GM23338 (cell line): Measurements from ENCODE around the gene ASTN1. TPM values are rescaled to one million over a fixed set of nuclear protein-coding genes. Genes with fewer than 3 reads are reported as not detected.

Experiments
- ATAC-seq: fragments of 200-7000 bp; cut with Tn5 transposase; 3 replicates; pipeline ENCODE4 v1.9.1; 2020
- DNase-seq: peaks from one replicate; pipeline ENCODE4 v3.0.0-alpha.2; 2015; ENCODE audit warnings: low spot score
- H2AFZ ChIP-seq: fragments of 200-600 bp; sonication (generic); 2 replicates; pipeline ENCODE4 v1.8.0; 2016; ENCODE audit warnings: antibody characterized with exemption, mild to moderate bottlenecking, moderate library complexity
- H3F3A ChIP-seq: fragments of 200-600 bp; sonication (generic); replicated peaks from 2 replicates; pipeline ENCODE4 v1.8.0; 2017; ENCODE audit warnings: antibody characterized with exemption, mixed run types, low read depth
- H3K27ac ChIP-seq: fragments of 200-600 bp; sonication (generic); 2 replicates; pipeline ENCODE4 v1.6.1; 2016; ENCODE audit warnings: low read depth
- H3K27me3 ChIP-seq: fragments of 200-600 bp; sonication (generic); 2 replicates; pipeline ENCODE4 v1.8.0; 2016; ENCODE audit warnings: mild to moderate bottlenecking, mixed run types, moderate library complexity; ENCODE audit not compliant: insufficient read depth
- H3K36me3 ChIP-seq: fragments of 200-600 bp; sonication (generic); 2 replicates; pipeline ENCODE4 v1.8.0; 2016; ENCODE audit warnings: mild to moderate bottlenecking; ENCODE audit not compliant: insufficient read depth
- H3K4me1 ChIP-seq: fragments of 200-600 bp; sonication (generic); 2 replicates; pipeline ENCODE4 v1.8.0; 2016; ENCODE audit warnings: mild to moderate bottlenecking, moderate library complexity; ENCODE audit not compliant: insufficient read depth
- H3K4me2 ChIP-seq: fragments of 200-600 bp; sonication (generic); 2 replicates; pipeline ENCODE4 v1.7.1; 2017; ENCODE audit warnings: mixed run types
- H3K4me3 ChIP-seq: fragments of 200-600 bp; sonication (generic); 2 replicates; pipeline ENCODE4 v1.6.1; 2016; ENCODE audit warnings: mixed run types
- H3K79me2 ChIP-seq: fragments of 200-600 bp; sonication (generic); replicated peaks from 2 replicates; pipeline ENCODE4 v1.8.0; 2017; ENCODE audit warnings: mild to moderate bottlenecking; ENCODE audit not compliant: insufficient read depth
- H3K9me2 ChIP-seq: fragments of 200-600 bp; sonication (generic); 2 replicates; pipeline ENCODE4 v1.8.0; 2017; ENCODE audit not compliant: insufficient read depth
- H4K20me1 ChIP-seq: fragments of 200-600 bp; sonication (generic); replicated peaks from 2 replicates; pipeline ENCODE4 v1.8.0; 2017; ENCODE audit warnings: mild to moderate bottlenecking; ENCODE audit not compliant: insufficient read depth
- H3K27ac Mint-ChIP-seq: 2 replicates; pipeline ENCODE4 v1.8.0; 2020; ENCODE audit warnings: inconsistent platforms, mild to moderate bottlenecking, moderate library complexity, mixed read lengths
- H3K27me3 Mint-ChIP-seq: 3 replicates; pipeline ENCODE4 v1.8.0; 2022; ENCODE audit warnings: low read depth, mild to moderate bottlenecking, moderate library complexity, mixed read lengths, inconsistent platforms; ENCODE audit not compliant: insufficient read depth, poor library complexity
- H3K36me3 Mint-ChIP-seq: 3 replicates; pipeline ENCODE4 v1.8.0; 2021; ENCODE audit warnings: low read depth, mild to moderate bottlenecking, inconsistent platforms, moderate library complexity, mixed read lengths
- H3K4me1 Mint-ChIP-seq: 3 replicates; pipeline ENCODE4 v1.8.0; 2020; ENCODE audit warnings: mild to moderate bottlenecking, inconsistent platforms, mixed read lengths
- H3K4me3 Mint-ChIP-seq: 3 replicates; pipeline ENCODE4 v1.8.0; 2021; ENCODE audit warnings: moderate library complexity, mild to moderate bottlenecking, inconsistent platforms, mixed read lengths
- H3K9me3 Mint-ChIP-seq: 3 replicates; pipeline ENCODE4 v1.8.0; 2020; ENCODE audit warnings: moderate library complexity, mild to moderate bottlenecking, inconsistent platforms, mixed read lengths
- CREB1 ChIP-seq: fragments of 250-450 bp; sonication (Bioruptor Pico); IDR thresholded peaks from 2 replicates; pipeline ENCODE4 v1.5.0; 2020; ENCODE audit warnings: low read depth, mild to moderate bottlenecking, moderate library complexity
- ETS1 ChIP-seq: IDR thresholded peaks from 2 replicates; pipeline ENCODE4 v1.6.1; 2016; ENCODE audit warnings: antibody characterized with exemption
- EZH2 ChIP-seq: fragments of 200-600 bp; sonication (generic); IDR thresholded peaks from one replicate; pipeline ENCODE4 v1.8.0; 2017; ENCODE audit warnings: antibody characterized with exemption, mild to moderate bottlenecking, low read depth; ENCODE audit not compliant: unreplicated experiment
- STAT1 ChIP-seq: IDR thresholded peaks from one replicate; pipeline ENCODE4 v1.6.1; 2016; ENCODE audit warnings: antibody characterized with exemption; ENCODE audit not compliant: unreplicated experiment
- ZNF114 ChIP-seq: fragments of 250-450 bp; sonication (Bioruptor Pico); IDR thresholded peaks from 2 replicates; pipeline ENCODE4 v1.5.0; 2020; ENCODE audit warnings: mild to moderate bottlenecking, moderate library complexity
- polyA plus RNA-seq: library from polyadenylated mRNA; unstranded; fragments of >200 nt; fragmentation: Nextera tagmentation; extraction: Ambion mirVana; gene quantifications from 2 replicates; pipeline ENCODE4 v1.2.1, GENCODE V29; 2016
- total RNA-seq: library from RNA; depleted of rRNA; stranded (reverse); fragments of >200 nt; shearing (Covaris generic); gene quantifications from 2 replicates; pipeline ENCODE4 v1.2.3, GENCODE V29; 2014
- TF ChIP-seq, protein P1 (sequence below): fragments of 250-450 bp; sonication (Bioruptor Pico); IDR thresholded peaks from 2 replicates; pipeline ENCODE4 v1.5.0; 2020; ENCODE audit warnings: mild to moderate bottlenecking, moderate library complexity

ASTN1 gene
- total and polyA plus RNA-seq, 2 experiments from 2014 or later = 2.0 to 5.2 TPM

DNA sequence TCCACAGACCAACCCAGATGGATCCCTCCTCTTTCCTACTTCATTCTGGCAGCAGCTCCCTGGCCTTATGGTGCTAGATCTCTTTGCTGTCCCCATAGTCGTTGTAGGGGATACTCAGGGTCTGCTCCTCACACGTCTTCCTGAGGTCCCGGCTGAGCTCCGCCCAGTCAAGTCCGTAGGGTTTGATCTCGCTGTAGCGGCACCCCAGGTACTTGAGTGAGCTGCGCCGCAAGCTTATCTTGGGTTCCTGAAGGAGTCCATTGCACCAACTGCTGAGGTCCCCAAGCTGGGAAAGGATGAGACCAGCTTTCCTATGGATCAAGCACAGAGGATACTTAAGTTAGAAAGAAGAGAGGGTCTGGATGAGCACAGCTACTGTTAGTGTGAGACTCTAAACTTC is 300.3 kb downstream of the ASTN1 start (continued):
- TF ChIP-seq ETS1 = no peak
- no peak for TF ChIP-seq CREB1 (CRISPR knock-in tag)
- no peak for TF ChIP-seq EZH2
- no peak for TF ChIP-seq STAT1

DNA sequence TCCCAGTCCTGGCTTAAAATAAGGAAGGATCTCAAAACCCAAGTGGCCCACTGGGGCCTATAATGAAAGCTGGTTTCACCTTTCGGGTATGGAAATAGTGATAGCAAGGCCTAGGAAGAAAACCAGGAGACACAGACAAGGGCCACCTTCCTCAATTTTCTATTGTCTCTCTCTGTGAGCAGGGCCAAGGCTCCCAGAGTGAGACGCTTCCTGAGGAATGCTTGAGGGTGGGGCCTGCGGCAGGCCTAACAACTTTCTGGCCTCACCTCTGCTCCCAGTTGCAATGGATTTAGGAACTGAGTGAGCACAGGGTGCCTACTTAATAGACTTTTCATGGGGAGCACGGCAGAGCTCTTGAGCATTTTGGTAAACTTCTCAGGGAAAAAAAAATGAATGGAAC is 300.9 kb downstream of the ASTN1 start:
- Histone ChIP-seq H3K4me2 (no peak overlapping the region), H3K9me2 (peaks cover 3% of the 10 kb centered on the region; the same call in 1 of the 2 replicates), H4K20me1 (no peaks in the 10 kb centered on the region), H3K36me3 (no peaks in the 10 kb centered on the region), H2AFZ (no peak overlapping the region), H3K27me3 (no peaks in the 10 kb centered on the region), H3K79me2 (no peaks in the 10 kb centered on the region), H3K27ac (no peak overlapping the region), H3K4me1 (no peaks in the 10 kb centered on the region), H3K4me3 (no peak overlapping the region), H3F3A (no peaks in the 10 kb centered on the region)
- Mint-ChIP-seq H3K4me3 (no peak overlapping the region), H3K4me1 (peaks cover 8% of the 10 kb centered on the region; the same call in 2 of the 3 replicates), H3K27me3 (peaks cover 2% of the 10 kb centered on the region), H3K27ac (no peak overlapping the region), H3K36me3 (no peaks in the 10 kb centered on the region; the same call in 1 of the 3 replicates), H3K9me3 (no peaks in the 10 kb centered on the region)
- ATAC-seq (no peak; the same call in 2 of the 3 replicates), DNase-seq (no peak)
- TF ChIP-seq, protein P1, sequence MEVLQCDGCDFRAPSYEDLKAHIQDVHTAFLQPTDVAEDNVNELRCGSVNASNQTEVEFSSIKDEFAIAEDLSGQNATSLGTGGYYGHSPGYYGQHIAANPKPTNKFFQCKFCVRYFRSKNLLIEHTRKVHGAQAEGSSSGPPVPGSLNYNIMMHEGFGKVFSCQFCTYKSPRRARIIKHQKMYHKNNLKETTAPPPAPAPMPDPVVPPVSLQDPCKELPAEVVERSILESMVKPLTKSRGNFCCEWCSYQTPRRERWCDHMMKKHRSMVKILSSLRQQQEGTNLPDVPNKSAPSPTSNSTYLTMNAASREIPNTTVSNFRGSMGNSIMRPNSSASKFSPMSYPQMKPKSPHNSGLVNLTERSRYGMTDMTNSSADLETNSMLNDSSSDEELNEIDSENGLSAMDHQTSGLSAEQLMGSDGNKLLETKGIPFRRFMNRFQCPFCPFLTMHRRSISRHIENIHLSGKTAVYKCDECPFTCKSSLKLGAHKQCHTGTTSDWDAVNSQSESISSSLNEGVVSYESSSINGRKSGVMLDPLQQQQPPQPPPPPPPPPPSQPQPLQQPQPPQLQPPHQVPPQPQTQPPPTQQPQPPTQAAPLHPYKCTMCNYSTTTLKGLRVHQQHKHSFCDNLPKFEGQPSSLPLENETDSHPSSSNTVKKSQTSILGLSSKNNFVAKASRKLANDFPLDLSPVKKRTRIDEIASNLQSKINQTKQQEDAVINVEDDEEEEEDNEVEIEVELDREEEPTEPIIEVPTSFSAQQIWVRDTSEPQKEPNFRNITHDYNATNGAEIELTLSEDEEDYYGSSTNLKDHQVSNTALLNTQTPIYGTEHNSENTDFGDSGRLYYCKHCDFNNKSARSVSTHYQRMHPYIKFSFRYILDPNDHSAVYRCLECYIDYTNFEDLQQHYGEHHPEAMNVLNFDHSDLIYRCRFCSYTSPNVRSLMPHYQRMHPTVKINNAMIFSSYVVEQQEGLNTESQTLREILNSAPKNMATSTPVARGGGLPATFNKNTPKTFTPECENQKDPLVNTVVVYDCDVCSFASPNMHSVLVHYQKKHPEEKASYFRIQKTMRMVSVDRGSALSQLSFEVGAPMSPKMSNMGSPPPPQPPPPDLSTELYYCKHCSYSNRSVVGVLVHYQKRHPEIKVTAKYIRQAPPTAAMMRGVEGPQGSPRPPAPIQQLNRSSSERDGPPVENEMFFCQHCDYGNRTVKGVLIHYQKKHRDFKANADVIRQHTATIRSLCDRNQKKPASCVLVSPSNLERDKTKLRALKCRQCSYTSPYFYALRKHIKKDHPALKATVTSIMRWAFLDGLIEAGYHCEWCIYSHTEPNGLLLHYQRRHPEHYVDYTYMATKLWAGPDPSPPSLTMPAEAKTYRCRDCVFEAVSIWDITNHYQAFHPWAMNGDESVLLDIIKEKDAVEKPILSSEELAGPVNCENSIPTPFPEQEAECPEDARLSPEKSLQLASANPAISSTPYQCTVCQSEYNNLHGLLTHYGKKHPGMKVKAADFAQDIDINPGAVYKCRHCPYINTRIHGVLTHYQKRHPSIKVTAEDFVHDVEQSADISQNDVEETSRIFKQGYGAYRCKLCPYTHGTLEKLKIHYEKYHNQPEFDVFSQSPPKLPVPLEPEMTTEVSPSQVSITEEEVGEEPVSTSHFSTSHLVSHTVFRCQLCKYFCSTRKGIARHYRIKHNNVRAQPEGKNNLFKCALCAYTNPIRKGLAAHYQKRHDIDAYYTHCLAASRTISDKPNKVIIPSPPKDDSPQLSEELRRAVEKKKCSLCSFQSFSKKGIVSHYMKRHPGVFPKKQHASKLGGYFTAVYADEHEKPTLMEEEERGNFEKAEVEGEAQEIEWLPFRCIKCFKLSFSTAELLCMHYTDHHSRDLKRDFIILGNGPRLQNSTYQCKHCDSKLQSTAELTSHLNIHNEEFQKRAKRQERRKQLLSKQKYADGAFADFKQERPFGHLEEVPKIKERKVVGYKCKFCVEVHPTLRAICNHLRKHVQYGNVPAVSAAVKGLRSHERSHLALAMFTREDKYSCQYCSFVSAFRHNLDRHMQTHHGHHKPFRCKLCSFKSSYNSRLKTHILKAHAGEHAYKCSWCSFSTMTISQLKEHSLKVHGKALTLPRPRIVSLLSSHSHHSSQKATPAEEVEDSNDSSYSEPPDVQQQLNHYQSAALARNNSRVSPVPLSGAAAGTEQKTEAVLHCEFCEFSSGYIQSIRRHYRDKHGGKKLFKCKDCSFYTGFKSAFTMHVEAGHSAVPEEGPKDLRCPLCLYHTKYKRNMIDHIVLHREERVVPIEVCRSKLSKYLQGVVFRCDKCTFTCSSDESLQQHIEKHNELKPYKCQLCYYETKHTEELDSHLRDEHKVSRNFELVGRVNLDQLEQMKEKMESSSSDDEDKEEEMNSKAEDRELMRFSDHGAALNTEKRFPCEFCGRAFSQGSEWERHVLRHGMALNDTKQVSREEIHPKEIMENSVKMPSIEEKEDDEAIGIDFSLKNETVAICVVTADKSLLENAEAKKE (CRISPR knock-in tag) = no peak
- TF ChIP-seq ZNF114 (CRISPR knock-in tag) (no peak), STAT1 (no peak), EZH2 (no peak)
